ENCODE measurements around the gene BAX. TPM values are rescaled to one million over a fixed set of nuclear protein-coding genes. Genes with fewer than 3 reads are reported as not detected.

The BAX gene
- total and polyA plus RNA-seq, 2 of the 13 experiments (the other 11 are each of a cell fraction or from before 2014, with no cell fraction given), result 139 to 176 TPM

DNA sequence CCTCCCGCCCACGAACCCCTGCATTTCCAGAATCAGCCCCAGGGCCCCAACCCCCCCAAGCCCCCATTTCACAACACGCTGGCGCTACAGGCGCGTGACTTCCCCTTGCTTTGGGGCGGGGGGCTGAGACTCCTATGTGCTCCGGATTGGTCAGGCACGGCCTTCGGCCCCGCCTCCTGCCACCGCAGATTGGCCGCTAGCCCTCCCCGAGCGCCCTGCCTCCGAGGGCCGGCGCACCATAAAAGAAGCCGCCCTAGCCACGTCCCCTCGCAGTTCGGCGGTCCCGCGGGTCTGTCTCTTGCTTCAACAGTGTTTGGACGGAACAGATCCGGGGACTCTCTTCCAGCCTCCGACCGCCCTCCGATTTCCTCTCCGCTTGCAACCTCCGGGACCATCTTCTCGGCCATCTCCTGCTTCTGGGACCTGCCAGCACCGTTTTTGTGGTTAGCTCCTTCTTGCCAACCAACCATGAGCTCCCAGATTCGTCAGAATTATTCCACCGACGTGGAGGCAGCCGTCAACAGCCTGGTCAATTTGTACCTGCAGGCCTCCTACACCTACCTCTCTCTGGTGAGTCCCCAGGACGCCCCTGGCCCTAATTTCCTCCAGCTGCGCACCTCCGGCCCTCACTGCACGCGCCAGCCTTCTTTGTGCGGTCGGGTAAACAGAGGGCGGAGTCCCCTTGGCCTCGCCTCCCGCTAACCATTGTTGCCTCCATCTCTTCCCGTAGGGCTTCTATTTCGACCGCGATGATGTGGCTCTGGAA lies 10.5 kb downstream of the BAX start, which contains the start of gene FTL (continued):
- TF ChIP-seq GPBP1L1 (CRISPR knock-in tag; IDR thresholded peaks at IDR 0.05) (no peak), POGZ (CRISPR knock-in tag; IDR thresholded peaks at IDR 0.05) (no peak), ZNF841 (CRISPR knock-in tag; IDR thresholded peaks at IDR 0.05; ENCODE audit: borderline replicate concordance) (no peak), CBX5 (CRISPR knock-in tag; IDR thresholded peaks at IDR 0.05; ENCODE audit: borderline replicate concordance) (peak; percentile 80; the same call in 1 of the 2 replicates), MZF1 (CRISPR knock-in tag; IDR thresholded peaks at IDR 0.05; ENCODE audit: borderline replicate concordance) (peak; percentile 69; the same call in 1 of the 2 replicates), ZMYM2 (CRISPR knock-in tag; IDR thresholded peaks at IDR 0.05) (0 out of 2 replicates have a peak, but pooled peaks have one; percentile 39), ZNF777 (CRISPR knock-in tag; IDR thresholded peaks at IDR 0.05) (peak; percentile 67; the same call in 1 of the 2 replicates), GPN1 (CRISPR knock-in tag; IDR thresholded peaks at IDR 0.05; ENCODE audit: borderline replicate concordance) (no peak), ZNF614 (CRISPR knock-in tag; IDR thresholded peaks at IDR 0.05; ENCODE audit: borderline replicate concordance) (peak; percentile 88; the same call in 1 of the 2 replicates), ZNF691 (CRISPR knock-in tag; IDR thresholded peaks at IDR 0.05; ENCODE audit: borderline replicate concordance, low read depth) (peak; percentile 50; the same call in 1 of the 2 replicates), TBX2 (CRISPR knock-in tag; IDR thresholded peaks at IDR 0.05; ENCODE audit: borderline replicate concordance) (no peak; the same call in 1 of the 2 replicates)
- TF ChIP-seq, protein P1, sequence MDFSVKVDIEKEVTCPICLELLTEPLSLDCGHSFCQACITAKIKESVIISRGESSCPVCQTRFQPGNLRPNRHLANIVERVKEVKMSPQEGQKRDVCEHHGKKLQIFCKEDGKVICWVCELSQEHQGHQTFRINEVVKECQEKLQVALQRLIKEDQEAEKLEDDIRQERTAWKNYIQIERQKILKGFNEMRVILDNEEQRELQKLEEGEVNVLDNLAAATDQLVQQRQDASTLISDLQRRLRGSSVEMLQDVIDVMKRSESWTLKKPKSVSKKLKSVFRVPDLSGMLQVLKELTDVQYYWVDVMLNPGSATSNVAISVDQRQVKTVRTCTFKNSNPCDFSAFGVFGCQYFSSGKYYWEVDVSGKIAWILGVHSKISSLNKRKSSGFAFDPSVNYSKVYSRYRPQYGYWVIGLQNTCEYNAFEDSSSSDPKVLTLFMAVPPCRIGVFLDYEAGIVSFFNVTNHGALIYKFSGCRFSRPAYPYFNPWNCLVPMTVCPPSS (IDR thresholded peaks at IDR 0.05), result no peak
- TF ChIP-seq, protein P2, sequence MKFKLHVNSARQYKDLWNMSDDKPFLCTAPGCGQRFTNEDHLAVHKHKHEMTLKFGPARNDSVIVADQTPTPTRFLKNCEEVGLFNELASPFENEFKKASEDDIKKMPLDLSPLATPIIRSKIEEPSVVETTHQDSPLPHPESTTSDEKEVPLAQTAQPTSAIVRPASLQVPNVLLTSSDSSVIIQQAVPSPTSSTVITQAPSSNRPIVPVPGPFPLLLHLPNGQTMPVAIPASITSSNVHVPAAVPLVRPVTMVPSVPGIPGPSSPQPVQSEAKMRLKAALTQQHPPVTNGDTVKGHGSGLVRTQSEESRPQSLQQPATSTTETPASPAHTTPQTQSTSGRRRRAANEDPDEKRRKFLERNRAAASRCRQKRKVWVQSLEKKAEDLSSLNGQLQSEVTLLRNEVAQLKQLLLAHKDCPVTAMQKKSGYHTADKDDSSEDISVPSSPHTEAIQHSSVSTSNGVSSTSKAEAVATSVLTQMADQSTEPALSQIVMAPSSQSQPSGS (CRISPR knock-in tag; IDR thresholded peaks at IDR 0.05), result peak; percentile 76
- TF ChIP-seq, protein P3, sequence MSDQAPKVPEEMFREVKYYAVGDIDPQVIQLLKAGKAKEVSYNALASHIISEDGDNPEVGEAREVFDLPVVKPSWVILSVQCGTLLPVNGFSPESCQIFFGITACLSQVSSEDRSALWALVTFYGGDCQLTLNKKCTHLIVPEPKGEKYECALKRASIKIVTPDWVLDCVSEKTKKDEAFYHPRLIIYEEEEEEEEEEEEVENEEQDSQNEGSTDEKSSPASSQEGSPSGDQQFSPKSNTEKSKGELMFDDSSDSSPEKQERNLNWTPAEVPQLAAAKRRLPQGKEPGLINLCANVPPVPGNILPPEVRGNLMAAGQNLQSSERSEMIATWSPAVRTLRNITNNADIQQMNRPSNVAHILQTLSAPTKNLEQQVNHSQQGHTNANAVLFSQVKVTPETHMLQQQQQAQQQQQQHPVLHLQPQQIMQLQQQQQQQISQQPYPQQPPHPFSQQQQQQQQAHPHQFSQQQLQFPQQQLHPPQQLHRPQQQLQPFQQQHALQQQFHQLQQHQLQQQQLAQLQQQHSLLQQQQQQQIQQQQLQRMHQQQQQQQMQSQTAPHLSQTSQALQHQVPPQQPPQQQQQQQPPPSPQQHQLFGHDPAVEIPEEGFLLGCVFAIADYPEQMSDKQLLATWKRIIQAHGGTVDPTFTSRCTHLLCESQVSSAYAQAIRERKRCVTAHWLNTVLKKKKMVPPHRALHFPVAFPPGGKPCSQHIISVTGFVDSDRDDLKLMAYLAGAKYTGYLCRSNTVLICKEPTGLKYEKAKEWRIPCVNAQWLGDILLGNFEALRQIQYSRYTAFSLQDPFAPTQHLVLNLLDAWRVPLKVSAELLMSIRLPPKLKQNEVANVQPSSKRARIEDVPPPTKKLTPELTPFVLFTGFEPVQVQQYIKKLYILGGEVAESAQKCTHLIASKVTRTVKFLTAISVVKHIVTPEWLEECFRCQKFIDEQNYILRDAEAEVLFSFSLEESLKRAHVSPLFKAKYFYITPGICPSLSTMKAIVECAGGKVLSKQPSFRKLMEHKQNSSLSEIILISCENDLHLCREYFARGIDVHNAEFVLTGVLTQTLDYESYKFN (CRISPR knock-in tag; conservative IDR thresholded peaks at IDR 0.05), result peak; percentile 54
- TF ChIP-seq, protein P4, sequence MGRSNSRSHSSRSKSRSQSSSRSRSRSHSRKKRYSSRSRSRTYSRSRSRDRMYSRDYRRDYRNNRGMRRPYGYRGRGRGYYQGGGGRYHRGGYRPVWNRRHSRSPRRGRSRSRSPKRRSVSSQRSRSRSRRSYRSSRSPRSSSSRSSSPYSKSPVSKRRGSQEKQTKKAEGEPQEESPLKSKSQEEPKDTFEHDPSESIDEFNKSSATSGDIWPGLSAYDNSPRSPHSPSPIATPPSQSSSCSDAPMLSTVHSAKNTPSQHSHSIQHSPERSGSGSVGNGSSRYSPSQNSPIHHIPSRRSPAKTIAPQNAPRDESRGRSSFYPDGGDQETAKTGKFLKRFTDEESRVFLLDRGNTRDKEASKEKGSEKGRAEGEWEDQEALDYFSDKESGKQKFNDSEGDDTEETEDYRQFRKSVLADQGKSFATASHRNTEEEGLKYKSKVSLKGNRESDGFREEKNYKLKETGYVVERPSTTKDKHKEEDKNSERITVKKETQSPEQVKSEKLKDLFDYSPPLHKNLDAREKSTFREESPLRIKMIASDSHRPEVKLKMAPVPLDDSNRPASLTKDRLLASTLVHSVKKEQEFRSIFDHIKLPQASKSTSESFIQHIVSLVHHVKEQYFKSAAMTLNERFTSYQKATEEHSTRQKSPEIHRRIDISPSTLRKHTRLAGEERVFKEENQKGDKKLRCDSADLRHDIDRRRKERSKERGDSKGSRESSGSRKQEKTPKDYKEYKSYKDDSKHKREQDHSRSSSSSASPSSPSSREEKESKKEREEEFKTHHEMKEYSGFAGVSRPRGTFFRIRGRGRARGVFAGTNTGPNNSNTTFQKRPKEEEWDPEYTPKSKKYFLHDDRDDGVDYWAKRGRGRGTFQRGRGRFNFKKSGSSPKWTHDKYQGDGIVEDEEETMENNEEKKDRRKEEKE (IDR thresholded peaks at IDR 0.05), result no peak
